HEK293 (cell line): ENCODE measurements around the gene IRAK2.

Experiments
- BCL6B ChIP-seq: fragments of 450-650 bp; formaldehyde crosslinking; IDR thresholded peaks from 2 replicates; pipeline ENCODE4 v1.5.1; 2017; ENCODE audit warnings: missing biosample characterization, missing genetic modification characterization
- CTCF ChIP-seq: fragments of 450-650 bp; formaldehyde crosslinking; IDR thresholded peaks from 2 replicates; pipeline ENCODE4 v1.5.1; 2016; ENCODE audit warnings: missing biosample characterization, missing genetic modification characterization
- EGR2 ChIP-seq: fragments of 450-650 bp; formaldehyde crosslinking; IDR thresholded peaks from 2 replicates; pipeline ENCODE4 v1.5.1; 2016; ENCODE audit warnings: low read depth, missing biosample characterization, missing genetic modification characterization
- HOXD13 ChIP-seq: sonication (generic); formaldehyde crosslinking; IDR thresholded peaks from 2 replicates; pipeline ENCODE4 v1.8.0; 2022; ENCODE audit warnings: missing genetic modification reagents, borderline replicate concordance
- PBX3 ChIP-seq: sonication (generic); formaldehyde crosslinking; IDR thresholded peaks from 2 replicates; pipeline ENCODE4 v1.8.1; 2022; ENCODE audit warnings: mild to moderate bottlenecking, moderate library complexity, missing genetic modification reagents
- ZBTB17 ChIP-seq: fragments of 450-650 bp; formaldehyde crosslinking; IDR thresholded peaks from 2 replicates; pipeline ENCODE4 v1.5.1; 2016; ENCODE audit warnings: missing biosample characterization, missing genetic modification characterization
- ZNF114 ChIP-seq: fragments of 450-650 bp; formaldehyde crosslinking; IDR thresholded peaks from 2 replicates; pipeline ENCODE4 v1.5.0; 2017; ENCODE audit warnings: missing biosample characterization, missing genetic modification characterization
- ZNF138 ChIP-seq: fragments of 450-650 bp; formaldehyde crosslinking; IDR thresholded peaks from 2 replicates; pipeline ENCODE4 v1.5.1; 2016; ENCODE audit warnings: missing biosample characterization, missing genetic modification characterization, borderline replicate concordance
- ZNF23 ChIP-seq: fragments of 450-650 bp; formaldehyde crosslinking; IDR thresholded peaks from 2 replicates; pipeline ENCODE4 v1.5.1; 2016; ENCODE audit warnings: missing biosample characterization, missing genetic modification characterization, borderline replicate concordance
- ZNF335 ChIP-seq: fragments of 450-650 bp; formaldehyde crosslinking; conservative IDR thresholded peaks from 2 replicates; pipeline ENCODE4 v1.5.1; 2016; ENCODE audit warnings: missing biosample characterization, missing genetic modification characterization
- ZNF350 ChIP-seq: fragments of 450-650 bp; formaldehyde crosslinking; IDR thresholded peaks from 2 replicates; pipeline ENCODE4 v1.5.0; 2017; ENCODE audit warnings: missing biosample characterization, mild to moderate bottlenecking, missing genetic modification characterization
- ZNF366 ChIP-seq: fragments of 450-650 bp; formaldehyde crosslinking; conservative IDR thresholded peaks from 2 replicates; pipeline ENCODE4 v1.5.1; 2016; ENCODE audit warnings: missing biosample characterization, missing genetic modification characterization
- ZNF580 ChIP-seq: fragments of 450-650 bp; formaldehyde crosslinking; IDR thresholded peaks from 2 replicates; pipeline ENCODE4 v1.5.1; 2016; ENCODE audit warnings: missing biosample characterization, missing genetic modification characterization

- no peak for TF ChIP-seq ZNF114 (tag by site-specific recombination)
- no peak for TF ChIP-seq ZNF23 (tag by site-specific recombination)
- no peak for TF ChIP-seq HOXD13 (CRISPR knock-in tag)
- no peak for TF ChIP-seq CTCF (tag by site-specific recombination)
- TF ChIP-seq ZNF138 (tag by site-specific recombination) = no peak
- no peak for TF ChIP-seq ZNF366
- no peak for TF ChIP-seq ZBTB17 (tag by site-specific recombination)
- TF ChIP-seq BCL6B (tag by site-specific recombination) = no peak
- TF ChIP-seq EGR2 = peak; percentile 69; the same call in 1 of the 2 replicates
- no peak for TF ChIP-seq PBX3
- TF ChIP-seq ZNF350 (tag by site-specific recombination) = no peak
- no peak for TF ChIP-seq ZNF580
- no peak for TF ChIP-seq ZNF335
Measured at GRCh38 chr3:10285272-10286132, 120.8 kb downstream of the IRAK2 start.
